HCT116 (cell line): ENCODE measurements around the gene WFDC10A. TPM values are rescaled to one million over a fixed set of nuclear protein-coding genes. Genes with fewer than 3 reads are reported as not detected.

ENCODE experiments used
- ATAC-seq: fragments of 200-7000 bp; cut with Tn5 transposase; 2 replicates; pipeline ENCODE4 v1.9.1; 2020; ENCODE audit warnings: mild to moderate bottlenecking, moderate library complexity
- BruUV-seq: library from RNA; stranded (reverse); fragments of 400-500 nt; replicated peaks from 2 replicates; lab custom pipeline; 2021; lab: Mats Ljungman, UMichigan
- CTCF ChIA-PET: fragments of 300-600 bp; sonication (Branson Sonifier 250); formaldehyde crosslinking; loops from one replicate; lab custom pipeline; 2021; ENCODE audit warnings: antibody characterized with exemption; lab: Charles Lee
- POLR2A ChIA-PET: fragments of 300-600, 350-600 bp; sonication (Branson Sonifier 250); formaldehyde crosslinking; loops from one replicate; lab custom pipeline; 2021; ENCODE audit warnings: antibody characterized with exemption; lab: Charles Lee
- RAD21 ChIA-PET, 2 experiments: fragments of 300-600 bp; sonication (Branson Sonifier 250); formaldehyde crosslinking; loops; one replicate each; lab custom pipeline; 2023; ENCODE audit warnings: low total read pairs in 2 of 2; ENCODE audit not compliant: uncharacterized antibody in 2 of 2, unreplicated experiment in 2 of 2, low non-redundant PET in 1 of 2; lab: Charles Lee
- DNase-seq: peaks from one replicate; pipeline ENCODE4 v3.0.0-alpha.2; 2010; ENCODE audit warnings: low read depth, low spot score
- H2AFZ ChIP-seq: fragments of 200-600 bp; shearing (Covaris generic), sonication (generic); 2 replicates; pipeline ENCODE4 v1.6.1; 2017; ENCODE audit warnings: low read depth, mixed run types, mixed read lengths, antibody characterized with exemption, low read length; ENCODE audit not compliant: poor library complexity, severe bottlenecking
- H3K27ac ChIP-seq: 2 replicates; pipeline ENCODE4 v1.5.1; 2012; ENCODE audit warnings: low read depth, low read length
- H3K27me3 ChIP-seq: fragments of 200-600 bp; sonication (generic); 2 replicates; pipeline ENCODE4 v1.6.1; 2016; ENCODE audit warnings: mixed run types, low read length, mixed read lengths; ENCODE audit not compliant: insufficient read depth
- H3K36me3 ChIP-seq, 2 experiments: fragments of 200-500 bp in 1 of 2; fragments of 200-600 bp in 1 of 2; sonication (Bioruptor generic) in 1 of 2; sonication (generic) in 1 of 2; 2 replicates each; pipeline versions ENCODE4 v1.5.1 to v1.6.1; 2014 to 2016; ENCODE audit warnings: low read length in 2 of 2, inconsistent platforms in 1 of 2, mixed read lengths in 1 of 2, mixed run types in 1 of 2; ENCODE audit not compliant: insufficient read depth in 2 of 2, control insufficient read depth in 1 of 2
- H3K4me1 ChIP-seq, 2 experiments: fragments of 200-600 bp in 1 of 2; sonication (generic) in 1 of 2; 2 replicates each; pipeline versions ENCODE4 v1.5.1 to v1.6.1; 2012 to 2017; ENCODE audit warnings: low read length in 2 of 2, inconsistent platforms in 1 of 2, mild to moderate bottlenecking in 1 of 2, mixed read lengths in 1 of 2, mixed run types in 1 of 2, moderate library complexity in 1 of 2; ENCODE audit not compliant: insufficient read depth in 2 of 2, control insufficient read depth in 1 of 2
- H3K4me2 ChIP-seq: fragments of 200-600 bp; sonication (generic); 2 replicates; pipeline ENCODE4 v1.6.1; 2017; ENCODE audit warnings: mixed run types, low read length, mixed read lengths
- H3K4me3 ChIP-seq, 2 experiments: fragments of 200-600 bp in 1 of 2; sonication (generic) in 1 of 2; replicated peaks in 1 of 2; 2 replicates each; pipeline ENCODE4 v1.5.1; 2011 to 2016; ENCODE audit warnings: low read length in 2 of 2, control low read depth in 1 of 2, low read depth in 1 of 2, mild to moderate bottlenecking in 1 of 2, mixed read lengths in 1 of 2, mixed run types in 1 of 2
- H3K79me2 ChIP-seq: fragments of 200-600 bp; sonication (generic); 2 replicates; pipeline ENCODE4 v1.6.1; 2017; ENCODE audit warnings: mild to moderate bottlenecking, mixed run types, low read length, moderate library complexity, mixed read lengths; ENCODE audit not compliant: insufficient read depth
- H3K9ac ChIP-seq: fragments of 200-600 bp; sonication (generic); 2 replicates; pipeline ENCODE4 v1.6.1; 2016; ENCODE audit warnings: low read length, mixed read lengths
- H3K9me2 ChIP-seq: fragments of 200-600 bp; sonication (generic), shearing (Covaris generic); 2 replicates; pipeline ENCODE4 v1.6.1; 2017; ENCODE audit warnings: mixed run types, mild to moderate bottlenecking, moderate library complexity; ENCODE audit not compliant: insufficient read depth
- H3K9me3 ChIP-seq, 2 experiments: fragments of 200-500 bp in 1 of 2; fragments of 200-600 bp in 1 of 2; sonication (Bioruptor generic) in 1 of 2; sonication (generic) in 1 of 2; 2 replicates each; pipeline ENCODE4 v1.6.1; 2014 to 2017; ENCODE audit warnings: low read length in 2 of 2, mixed read lengths in 2 of 2, inconsistent platforms in 1 of 2, low read depth in 1 of 2, mild to moderate bottlenecking in 1 of 2, mixed run types in 1 of 2, moderate library complexity in 1 of 2; ENCODE audit not compliant: control insufficient read depth in 1 of 2, insufficient read depth in 1 of 2
- H4K20me1 ChIP-seq: fragments of 200-600 bp; sonication (generic), shearing (Covaris generic); 2 replicates; pipeline ENCODE4 v1.6.1; 2017; ENCODE audit warnings: mixed run types, mild to moderate bottlenecking, moderate library complexity; ENCODE audit not compliant: insufficient read depth
- CBX3 ChIP-seq: IDR thresholded peaks from 2 replicates; pipeline ENCODE4 v1.6.1; 2012; ENCODE audit warnings: low read depth
- CEBPB ChIP-seq: IDR thresholded peaks from 2 replicates; pipeline ENCODE4 v1.6.1; 2012; ENCODE audit warnings: low read depth
- EGR1 ChIP-seq: IDR thresholded peaks from 2 replicates; pipeline ENCODE4 v1.6.1; 2012; ENCODE audit warnings: low read depth
- ELF1 ChIP-seq: IDR thresholded peaks from 2 replicates; pipeline ENCODE4 v1.6.1; 2012; ENCODE audit warnings: low read depth, borderline replicate concordance
- EZH2 ChIP-seq: fragments of 200-600 bp; sonication (generic); IDR thresholded peaks from 2 replicates; pipeline ENCODE4 v1.6.1; 2017; ENCODE audit warnings: antibody characterized with exemption, mixed run types
- EZH2phosphoT487 ChIP-seq: fragments of 200-600 bp; IDR thresholded peaks from 2 replicates; pipeline ENCODE4 v1.6.1; 2018; ENCODE audit warnings: antibody characterized with exemption, borderline replicate concordance
- FOSL1 ChIP-seq: IDR thresholded peaks from 2 replicates; pipeline ENCODE4 v1.6.1; 2012; ENCODE audit warnings: low read depth
- JUND ChIP-seq: IDR thresholded peaks from 2 replicates; pipeline ENCODE4 v1.6.1; 2012
- POLR2A ChIP-seq: IDR thresholded peaks from 2 replicates; pipeline ENCODE4 v1.7.0; 2011; ENCODE audit warnings: borderline replicate concordance; ENCODE audit not compliant: insufficient read depth, insufficient read length; ENCODE audit errors: extremely low read depth
- RAD21 ChIP-seq: IDR thresholded peaks from 2 replicates; pipeline ENCODE4 v1.6.1; 2012; ENCODE audit warnings: low read depth, mild to moderate bottlenecking
- SRF ChIP-seq: IDR thresholded peaks from 2 replicates; pipeline ENCODE4 v1.6.1; 2012; ENCODE audit warnings: low read depth
- YY1 ChIP-seq: IDR thresholded peaks from 2 replicates; pipeline ENCODE4 v1.6.1; 2011; ENCODE audit warnings: low read length, low read depth, moderate library complexity, mild to moderate bottlenecking; ENCODE audit not compliant: insufficient replicate concordance; ENCODE audit errors: extremely low read depth
- ZBTB33 ChIP-seq: IDR thresholded peaks from 2 replicates; pipeline ENCODE4 v1.6.1; 2011; ENCODE audit warnings: mild to moderate bottlenecking, low read length, moderate library complexity; ENCODE audit not compliant: insufficient replicate concordance; ENCODE audit errors: extremely low read depth
- intact Hi-C: fragments of 100-400 bp; cut with micrococcal nuclease; formaldehyde crosslinking; loops from 2 replicates; pipeline ENCODE4 v1.10.0; 2022
- total RNA-seq: library from RNA; stranded (reverse); gene quantifications from one replicate; pipeline ENCODE4 v1.2.1, GENCODE V29; 2021; ENCODE audit not compliant: unreplicated experiment
- TF ChIP-seq, protein P1 (sequence below), 3 experiments: fragments of 200-600 bp in 1 of 3; sonication (generic) in 1 of 3; IDR thresholded peaks in 2 of 3; conservative IDR thresholded peaks in 1 of 3; 2 replicates each; pipeline ENCODE4 v1.5.1; 2012 to 2017; ENCODE audit warnings: low read depth in 2 of 3, low read length in 2 of 3, antibody characterized with exemption in 1 of 3, borderline replicate concordance in 1 of 3, control low read depth in 1 of 3, mild to moderate bottlenecking in 1 of 3, mixed read lengths in 1 of 3, mixed run types in 1 of 3, moderate library complexity in 1 of 3; ENCODE audit not compliant: insufficient read depth in 1 of 3
- TF ChIP-seq, protein P2 (sequence below): IDR thresholded peaks from 2 replicates; pipeline ENCODE4 v1.6.1; 2012

WFDC10A gene
- total RNA-seq, 1 experiment from 2014 or later = 0.47 TPM

DNA sequence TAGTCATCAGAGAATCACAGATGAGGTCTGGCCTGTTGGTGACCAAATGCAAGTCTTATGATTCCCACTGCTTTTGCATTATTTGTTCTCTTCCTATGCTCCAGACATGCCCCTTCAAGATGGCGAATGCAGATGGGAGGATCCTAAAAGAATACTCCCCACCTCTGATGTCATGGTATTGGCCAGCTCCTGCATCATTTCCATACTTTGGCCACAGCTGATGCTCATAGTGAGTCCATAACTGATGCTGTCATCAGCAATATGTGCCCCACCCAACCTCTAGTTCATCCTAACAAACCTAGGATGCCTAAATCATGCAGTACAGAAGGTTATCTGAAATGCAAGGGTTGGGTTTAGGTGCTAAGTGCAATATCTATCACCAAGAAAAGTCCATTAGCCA lies 7.0 kb downstream of the WFDC10A start:
- H3K36me3 ChIP-seq = no peaks in the 10 kb centered on the region
- CTCF ChIA-PET = no interaction called here
- no peaks in the 10 kb centered on the region for H4K20me1 ChIP-seq
- no peaks in the 10 kb centered on the region for H3K27me3 ChIP-seq
- no peaks in the 10 kb centered on the region for H3K79me2 ChIP-seq
- ATAC-seq = no peak
- no peak overlapping the region for H3K27ac ChIP-seq
- H3K9ac ChIP-seq = no peak overlapping the region
- H3K9me2 ChIP-seq = no peaks in the 10 kb centered on the region
- TF ChIP-seq CEBPB (no peak), EZH2phosphoT487 (no peak), ELF1 (no peak), YY1 (no peak), EZH2 (no peak), RAD21 (no peak), JUND (no peak), FOSL1 (no peak), CBX3 (no peak), EGR1 (no peak), SRF (no peak), POLR2A (no peak), ZBTB33 (no peak)
- TF ChIP-seq, protein P1, sequence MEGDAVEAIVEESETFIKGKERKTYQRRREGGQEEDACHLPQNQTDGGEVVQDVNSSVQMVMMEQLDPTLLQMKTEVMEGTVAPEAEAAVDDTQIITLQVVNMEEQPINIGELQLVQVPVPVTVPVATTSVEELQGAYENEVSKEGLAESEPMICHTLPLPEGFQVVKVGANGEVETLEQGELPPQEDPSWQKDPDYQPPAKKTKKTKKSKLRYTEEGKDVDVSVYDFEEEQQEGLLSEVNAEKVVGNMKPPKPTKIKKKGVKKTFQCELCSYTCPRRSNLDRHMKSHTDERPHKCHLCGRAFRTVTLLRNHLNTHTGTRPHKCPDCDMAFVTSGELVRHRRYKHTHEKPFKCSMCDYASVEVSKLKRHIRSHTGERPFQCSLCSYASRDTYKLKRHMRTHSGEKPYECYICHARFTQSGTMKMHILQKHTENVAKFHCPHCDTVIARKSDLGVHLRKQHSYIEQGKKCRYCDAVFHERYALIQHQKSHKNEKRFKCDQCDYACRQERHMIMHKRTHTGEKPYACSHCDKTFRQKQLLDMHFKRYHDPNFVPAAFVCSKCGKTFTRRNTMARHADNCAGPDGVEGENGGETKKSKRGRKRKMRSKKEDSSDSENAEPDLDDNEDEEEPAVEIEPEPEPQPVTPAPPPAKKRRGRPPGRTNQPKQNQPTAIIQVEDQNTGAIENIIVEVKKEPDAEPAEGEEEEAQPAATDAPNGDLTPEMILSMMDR (IDR thresholded peaks at IDR 0.05 in 2 of 3, conservative IDR thresholded peaks at IDR 0.05 in 1 of 3; ENCODE audit: borderline replicate concordance in 1 of 3, insufficient read depth in 1 of 3, low read depth in 2 of 3, low read length in 2 of 3) = no peak
- TF ChIP-seq, protein P2, sequence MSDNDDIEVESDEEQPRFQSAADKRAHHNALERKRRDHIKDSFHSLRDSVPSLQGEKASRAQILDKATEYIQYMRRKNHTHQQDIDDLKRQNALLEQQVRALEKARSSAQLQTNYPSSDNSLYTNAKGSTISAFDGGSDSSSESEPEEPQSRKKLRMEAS = no peak
- TF ChIP-seq, all 23 proteins: peak for 0
- Histone ChIP-seq H3K4me2 (no peak overlapping the region), H3K4me1 (no peaks in the 10 kb centered on the region), H2AFZ (no peak overlapping the region), H3K4me3 (no peak overlapping the region), H3K9me3 (no peaks in the 10 kb centered on the region)
- ChIA-PET RAD21 (no interaction called here), POLR2A (no interaction called here)
- intact Hi-C loops = no loop called here
- BruUV-seq = no TSS peak
- DNase-seq = no peak
